Measurements from ENCODE around the gene ERVK3-1. TPM values are rescaled to one million over a fixed set of nuclear protein-coding genes. Genes with fewer than 3 reads are reported as not detected.
A peak's percentile ranks its signal among the peaks of the same experiment; 100 is the strongest.
"Not testable (repeated sequence)": the region's sequence is repeated elsewhere in the genome, so short reads cannot be mapped to it uniquely, and the experiment has no call there.

ERVK3-1 gene
- total RNA-seq, 1 donor from 2014 or later, result 41.3 TPM

- no peak for DNase-seq (ENCODE audit: low spot score, unreplicated experiment)
- H3K4me1 Mint-ChIP-seq (ENCODE audit: low read depth), result no peaks in the 10 kb centered on the region
- H3K27ac Mint-ChIP-seq, result no peak overlapping the region
- H3K4me3 Mint-ChIP-seq (ENCODE audit: low read depth), result no peak overlapping the region
- no peaks in the 10 kb centered on the region for H3K9me3 Mint-ChIP-seq (ENCODE audit: low read depth)
- TF ChIP-seq CTCF (IDR thresholded peaks at IDR 0.05; ENCODE audit: unreplicated experiment), result peak; percentile 24
- no peaks in the 10 kb centered on the region for H3K27me3 Mint-ChIP-seq
- H3K36me3 Mint-ChIP-seq (ENCODE audit: insufficient read depth), result peaks cover 22% of the 10 kb centered on the region
These were observed 33.8 kb downstream of the ERVK3-1 start for GRCh38 chr19:58338825-58339558.

- no peaks in the 10 kb centered on the region for H3K9me3 Mint-ChIP-seq (ENCODE audit: low read depth)
- peaks cover 37% of the 10 kb centered on the region for H3K27me3 Mint-ChIP-seq
These were observed 40.4 kb downstream of the ERVK3-1 start for GRCh38 chr19:58345558-58345957.

GRCh38 chr19:58346961-58347929, 42.1 kb downstream of the ERVK3-1 start:
- H3K27ac Mint-ChIP-seq, result no peak overlapping the region
- no peak for TF ChIP-seq CTCF (IDR thresholded peaks at IDR 0.05; ENCODE audit: unreplicated experiment)
- peaks cover 37% of the 10 kb centered on the region for H3K27me3 Mint-ChIP-seq
- DNase-seq (ENCODE audit: low spot score, unreplicated experiment), result peak; percentile 30
- H3K9me3 Mint-ChIP-seq (ENCODE audit: low read depth), result no peaks in the 10 kb centered on the region
- peaks cover 1% of the 10 kb centered on the region for H3K4me1 Mint-ChIP-seq (ENCODE audit: low read depth)
- H3K4me3 Mint-ChIP-seq (ENCODE audit: low read depth), result peak overlapping the region; percentile 77
- H3K36me3 Mint-ChIP-seq (ENCODE audit: insufficient read depth), result peaks cover 3% of the 10 kb centered on the region

More at GRCh38 chr19:58345558-58345957, 40.4 kb downstream of the ERVK3-1 start:
- no peak overlapping the region for H3K27ac Mint-ChIP-seq
- peaks cover 1% of the 10 kb centered on the region for H3K4me1 Mint-ChIP-seq (ENCODE audit: low read depth)
- H3K36me3 Mint-ChIP-seq (ENCODE audit: insufficient read depth), result peaks cover 3% of the 10 kb centered on the region
- no peak for TF ChIP-seq CTCF (IDR thresholded peaks at IDR 0.05; ENCODE audit: unreplicated experiment)
- DNase-seq (ENCODE audit: low spot score, unreplicated experiment), result no peak
- H3K4me3 Mint-ChIP-seq (ENCODE audit: low read depth), result peak overlapping the region; percentile 43

GRCh38 chr19:58348080-58348479, 42.9 kb downstream of the ERVK3-1 start:
- not testable (repeated sequence) for H3K4me1 Mint-ChIP-seq (ENCODE audit: low read depth); H3K9me3 Mint-ChIP-seq (ENCODE audit: low read depth); H3K27ac Mint-ChIP-seq; H3K36me3 Mint-ChIP-seq (ENCODE audit: insufficient read depth); DNase-seq (ENCODE audit: low spot score, unreplicated experiment)
- Mint-ChIP-seq H3K4me3 (ENCODE audit: low read depth) (peak overlapping the region; percentile 77), H3K27me3 (peaks cover 37% of the 10 kb centered on the region)

GRCh38 chr19:58349590-58349989, 44.4 kb downstream of the ERVK3-1 start:
- H3K4me1 Mint-ChIP-seq (ENCODE audit: low read depth), result peaks cover 3% of the 10 kb centered on the region
- H3K27ac Mint-ChIP-seq, result no peak overlapping the region
- TF ChIP-seq CTCF (IDR thresholded peaks at IDR 0.05; ENCODE audit: unreplicated experiment), result no peak
- no peaks in the 10 kb centered on the region for H3K9me3 Mint-ChIP-seq (ENCODE audit: low read depth)
- DNase-seq (ENCODE audit: low spot score, unreplicated experiment), result no peak
- peaks cover 37% of the 10 kb centered on the region for H3K27me3 Mint-ChIP-seq
- H3K4me3 Mint-ChIP-seq (ENCODE audit: low read depth), result no peak overlapping the region
- H3K36me3 Mint-ChIP-seq (ENCODE audit: insufficient read depth), result peaks cover 3% of the 10 kb centered on the region

All from progenitor cell of endocrine pancreas (in vitro differentiated cells).